ENCODE results near the gene FLOT2.
"Not testable (repeated sequence)": the region's sequence is repeated elsewhere in the genome, so short reads cannot be mapped to it uniquely, and the experiment has no call there.

The FLOT2 gene

DNA sequence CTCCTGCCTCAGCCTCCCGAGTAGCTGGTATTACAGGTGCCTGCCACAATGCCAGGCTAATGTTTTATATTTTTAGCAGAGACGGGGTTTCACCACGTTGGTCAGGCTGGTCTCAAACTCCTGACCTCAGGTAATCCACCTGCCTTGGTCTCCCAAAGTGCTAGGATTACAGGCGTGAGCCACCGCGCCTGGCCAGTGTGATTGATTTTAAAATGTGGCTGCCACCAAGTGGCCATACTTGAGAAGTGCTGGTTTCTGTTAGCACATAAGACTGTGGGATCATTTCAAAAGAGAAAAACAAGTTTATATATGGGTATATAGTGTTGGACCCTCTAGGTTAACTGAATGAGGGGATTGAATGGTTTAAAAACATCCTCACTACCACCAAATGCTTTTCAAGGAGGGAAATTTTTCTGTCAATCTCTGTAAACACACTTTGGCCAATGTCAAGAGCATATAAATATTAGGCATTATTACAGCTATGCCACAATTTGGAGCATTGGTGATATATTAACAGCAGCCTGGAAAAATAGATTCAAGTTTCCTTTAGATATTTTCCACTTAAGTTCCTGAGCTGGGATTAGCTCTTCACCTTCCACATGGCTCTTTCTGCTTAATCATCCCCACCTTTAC lies 18.9 kb upstream of the FLOT2 start:
- no peak for DNase-seq (ENCODE audit: low read depth in 1 of 2, low spot score in 1 of 2)

DNA sequence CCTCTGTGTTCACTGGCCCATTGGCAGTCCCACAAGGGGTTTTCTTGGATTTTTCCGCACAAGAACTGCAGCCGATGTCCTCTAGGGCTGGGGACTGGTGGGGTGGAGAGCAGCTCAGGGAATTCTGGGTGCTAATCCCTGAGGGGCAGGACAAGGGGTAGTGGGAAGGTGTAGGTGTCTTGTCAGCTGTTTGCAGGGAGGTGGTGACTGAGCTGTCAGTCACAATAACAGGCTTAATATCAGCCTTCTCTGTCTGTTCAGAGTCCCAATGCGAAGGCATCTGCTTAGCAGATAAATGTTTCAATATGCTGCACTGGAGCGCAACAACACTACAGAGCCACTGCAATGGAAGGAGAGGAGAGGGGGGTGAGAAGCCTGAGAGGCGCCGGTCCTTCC lies 15.4 kb upstream of the FLOT2 start:
- DNase-seq (ENCODE audit: low read depth in 1 of 2, low spot score in 1 of 2): no peak

DNA sequence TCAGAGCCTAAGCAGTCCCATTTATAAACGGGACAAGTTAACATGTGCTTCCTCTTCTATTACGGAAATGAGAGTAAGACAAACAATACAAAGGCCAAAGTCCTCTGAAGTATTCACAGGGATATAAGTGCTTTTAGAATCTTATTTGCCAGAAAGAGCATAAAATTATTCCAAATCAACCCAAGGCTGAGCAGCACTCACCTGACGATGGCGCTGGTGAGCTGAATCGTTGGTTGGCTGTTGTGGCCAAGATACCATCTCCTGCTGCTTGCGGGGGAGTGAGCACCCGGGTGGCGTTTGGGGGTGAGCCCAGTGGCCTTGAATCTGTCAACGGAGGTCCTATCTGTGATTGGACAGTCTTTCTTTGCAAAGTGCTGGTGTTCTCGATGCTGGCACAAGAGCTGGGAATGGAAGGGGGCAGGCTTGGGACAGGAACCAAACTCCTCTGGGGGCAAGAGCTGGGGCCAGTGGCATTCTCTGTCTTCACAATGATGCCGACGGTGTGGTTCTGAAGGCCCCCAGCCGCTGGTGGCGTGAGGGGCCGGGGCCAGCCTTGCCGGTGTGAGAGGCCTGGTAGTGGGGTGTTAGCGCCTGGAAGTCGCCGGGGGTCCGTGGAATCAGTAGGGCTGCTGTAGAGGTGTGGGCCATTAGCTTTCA lies 14.9 kb upstream of the FLOT2 start:
- DNase-seq (ENCODE audit: low read depth in 1 of 2, low spot score in 1 of 2): no peak

DNA sequence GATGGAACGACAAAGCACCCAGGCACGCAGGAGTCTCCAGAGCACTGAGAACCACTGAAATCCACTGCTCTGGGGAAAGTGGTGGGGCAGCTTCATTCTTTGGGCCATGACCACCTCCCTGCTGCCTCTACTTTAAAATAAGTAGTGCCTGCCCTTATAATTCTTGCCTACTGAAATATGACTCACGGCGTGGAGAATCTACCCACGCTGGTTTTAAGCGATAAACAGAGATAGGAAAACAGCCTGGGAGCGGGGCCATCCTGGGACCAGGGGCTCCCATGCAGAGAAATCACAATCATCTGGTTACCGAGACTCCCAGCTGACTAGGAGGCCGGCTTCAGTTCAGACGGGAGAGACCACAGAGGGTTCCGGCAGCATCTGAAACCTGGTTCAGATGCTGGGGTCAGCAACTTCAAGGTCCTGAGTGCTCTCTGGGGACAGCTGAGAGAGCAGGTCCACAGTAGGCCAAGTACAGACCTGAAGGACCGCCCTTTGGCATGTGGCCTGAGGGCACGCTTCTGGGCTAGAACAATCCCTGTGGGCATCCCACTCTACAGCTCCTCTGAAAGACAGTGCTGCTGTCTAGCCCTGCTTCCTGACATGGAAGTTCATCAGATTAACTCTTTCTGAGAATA lies 14.0 kb upstream of the FLOT2 start:
- DNase-seq (ENCODE audit: low read depth in 1 of 2, low spot score in 1 of 2): no peak

DNA sequence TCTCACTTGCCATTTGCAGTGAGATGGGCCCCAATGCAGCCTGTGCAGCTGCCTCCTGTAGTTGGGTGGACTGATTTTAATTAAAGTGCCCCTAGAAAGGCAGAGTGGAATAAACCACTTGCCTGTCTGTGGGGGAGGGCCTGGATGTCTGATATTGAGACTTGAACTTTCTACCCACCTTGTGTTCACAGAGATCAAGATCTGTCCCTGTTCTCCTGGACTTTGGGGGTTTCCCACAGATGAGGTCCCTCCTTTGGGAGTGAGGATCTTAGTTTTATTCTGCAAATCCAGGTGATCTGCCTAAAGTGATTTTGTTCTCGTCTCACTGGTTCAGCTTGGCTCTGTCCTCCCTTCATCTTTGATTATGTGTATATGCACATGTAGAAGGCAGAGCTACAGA lies 13.0 kb upstream of the FLOT2 start:
- DNase-seq (ENCODE audit: low read depth in 1 of 2, low spot score in 1 of 2): no peak

DNA sequence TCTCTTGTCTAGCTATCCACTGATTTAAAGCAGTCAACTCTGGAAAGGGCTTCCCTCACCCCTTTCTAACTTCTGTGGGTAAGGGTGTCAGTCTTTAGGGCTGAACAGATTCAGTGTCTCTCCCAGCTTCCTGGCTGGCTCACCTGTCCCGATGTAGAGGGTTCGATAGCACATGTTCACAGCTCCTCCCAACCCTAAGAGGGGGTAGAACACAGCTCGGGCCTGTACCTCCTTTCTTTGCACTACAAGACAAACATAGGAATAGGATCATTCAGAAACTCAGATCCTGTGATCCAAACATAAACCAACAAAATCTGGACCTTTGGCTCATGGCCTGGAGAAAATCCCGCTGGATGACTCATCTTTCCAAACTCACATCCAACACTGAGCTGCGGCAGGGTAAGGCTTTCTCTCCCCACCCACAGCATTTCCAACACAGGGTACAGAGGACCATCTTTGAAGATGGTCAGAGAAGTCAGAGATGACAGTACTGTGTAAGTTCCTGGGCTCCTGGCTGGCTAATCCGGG lies 11.2 kb upstream of the FLOT2 start:
- no peak for DNase-seq (ENCODE audit: low read depth in 1 of 2, low spot score in 1 of 2)

DNA sequence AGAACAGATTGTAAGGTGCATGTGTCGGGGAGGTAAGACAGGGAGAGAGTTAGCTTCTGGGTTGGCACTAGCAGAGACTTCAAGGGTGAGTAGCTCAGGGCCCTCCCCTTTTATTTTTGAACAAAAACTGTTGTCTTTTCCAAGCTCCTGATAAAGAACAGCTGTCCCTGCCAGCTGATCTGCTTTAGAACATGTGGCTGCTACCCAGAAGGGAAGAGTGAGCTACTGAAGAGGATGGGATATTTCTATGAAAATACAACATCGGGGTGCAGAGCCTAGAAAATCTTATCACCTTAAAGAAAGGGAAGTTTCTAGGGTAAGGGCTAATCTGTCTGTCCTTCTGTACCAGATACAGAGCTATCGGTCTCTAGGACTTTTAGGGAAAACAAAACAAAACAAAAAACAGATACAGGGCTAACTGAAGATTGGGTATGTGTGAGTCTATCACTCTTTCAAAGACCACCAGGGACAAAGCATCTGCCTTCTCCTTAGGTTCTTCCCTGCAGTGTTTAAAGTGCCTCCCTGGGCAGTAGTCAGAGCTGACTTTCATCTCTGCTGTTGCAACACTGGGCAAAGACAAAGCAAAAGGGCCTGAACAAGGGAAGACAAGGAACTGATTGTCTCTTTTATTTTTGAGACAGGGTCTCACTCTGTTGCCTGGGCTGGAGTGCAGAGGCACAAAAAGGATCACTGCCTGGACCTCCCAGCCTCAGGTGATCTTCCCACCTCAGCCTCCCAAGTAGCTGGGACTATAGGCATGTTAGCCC lies 10.4 kb upstream of the FLOT2 start:
- DNase-seq (ENCODE audit: low read depth in 1 of 2, low spot score in 1 of 2): no peak

DNA sequence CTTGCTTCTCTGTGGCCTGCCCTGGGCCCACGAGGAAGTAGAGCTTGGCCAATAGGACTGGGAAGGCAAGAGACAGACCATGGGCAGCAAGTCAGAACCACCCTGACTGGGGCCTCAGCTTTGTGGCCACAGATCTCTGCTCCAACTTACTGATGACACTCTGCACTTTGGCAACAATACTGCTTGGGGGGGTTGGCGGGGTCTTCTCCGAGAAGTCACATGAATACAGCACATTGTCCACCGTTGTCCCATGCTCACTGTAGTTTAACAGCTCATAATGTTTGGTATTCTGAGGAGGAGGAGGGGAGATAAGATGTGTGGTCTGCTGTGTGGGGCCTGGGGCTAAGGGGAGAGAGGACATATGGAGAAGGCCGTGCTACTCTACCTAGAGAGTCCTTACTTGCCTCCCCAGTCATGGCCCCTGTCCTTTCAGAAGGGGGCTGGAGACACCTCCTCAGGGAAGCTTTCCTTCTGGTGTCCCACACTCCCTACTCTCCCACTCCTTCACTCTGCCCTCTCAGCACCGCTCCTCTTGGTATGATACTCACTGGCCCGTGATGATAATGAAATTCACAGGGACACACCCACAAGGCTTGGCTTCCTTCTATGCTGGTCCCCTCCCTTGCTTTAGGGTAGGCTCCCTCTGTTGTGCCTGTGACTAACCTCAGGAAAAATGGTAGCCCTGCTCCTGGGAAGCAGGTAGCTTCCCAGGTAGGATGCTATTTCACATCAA lies 9.3 kb upstream of the FLOT2 start:
- no peak for DNase-seq (ENCODE audit: low read depth in 1 of 2, low spot score in 1 of 2)

DNA sequence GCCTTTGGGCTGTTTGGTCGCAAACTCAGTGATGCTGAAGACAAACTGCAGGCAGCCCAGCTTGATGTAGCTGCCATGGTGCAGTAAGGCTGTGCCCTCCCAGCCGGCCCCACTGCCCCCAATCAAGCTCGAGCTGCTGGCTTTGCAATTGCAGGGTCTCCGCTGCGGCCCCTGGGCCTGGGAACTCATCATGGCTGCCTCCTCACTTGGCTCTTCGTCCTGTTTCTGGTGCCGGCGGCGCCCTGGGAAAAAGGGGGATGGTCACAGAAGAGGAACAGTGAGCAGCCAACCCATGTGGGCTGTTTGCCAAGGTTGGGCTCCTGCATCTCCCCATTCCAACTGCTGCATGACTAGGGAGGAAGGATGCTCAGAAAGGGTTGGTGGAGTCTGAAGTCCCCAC lies 8.7 kb upstream of the FLOT2 start:
- no peak for DNase-seq (ENCODE audit: low read depth in 1 of 2, low spot score in 1 of 2)

DNA sequence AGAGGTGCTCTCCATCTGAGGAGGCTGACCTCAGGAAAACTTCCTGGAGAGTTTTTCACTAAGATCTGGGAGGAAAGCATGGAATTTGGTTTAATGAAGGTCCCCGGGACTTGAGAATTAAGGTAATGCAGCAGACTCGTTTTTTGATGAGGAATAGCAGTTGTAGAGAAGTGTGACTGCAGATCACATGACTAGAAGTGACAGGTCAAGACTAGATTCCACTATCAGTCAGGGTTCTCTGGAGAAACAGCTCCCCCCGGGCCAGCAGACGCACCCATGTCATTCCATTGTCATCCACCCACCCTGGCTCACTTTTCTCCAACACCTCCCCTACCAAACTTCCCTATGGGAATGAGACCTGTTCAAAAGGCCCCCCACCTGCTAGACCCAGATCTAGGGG lies 7.3 kb upstream of the FLOT2 start:
- DNase-seq (ENCODE audit: low read depth in 1 of 2, low spot score in 1 of 2): no peak

DNA sequence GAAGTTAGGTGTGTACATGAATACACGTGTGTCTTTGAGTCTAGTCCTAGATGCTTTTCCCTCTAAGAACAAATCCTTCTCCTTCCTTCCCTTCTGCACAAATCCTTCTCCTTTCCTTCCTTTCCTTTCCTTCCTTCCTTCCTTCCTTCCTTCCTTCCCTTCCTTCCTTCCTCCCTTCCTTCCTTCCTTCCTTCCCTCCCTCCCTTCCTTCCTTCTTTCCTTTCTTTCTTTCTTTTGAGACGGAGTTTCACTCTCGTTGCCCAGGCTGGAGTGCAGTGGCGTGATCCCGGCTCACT lies 6.0 kb upstream of the FLOT2 start:
- DNase-seq (ENCODE audit: low read depth in 1 of 2, low spot score in 1 of 2): not testable (repeated sequence)

DNA sequence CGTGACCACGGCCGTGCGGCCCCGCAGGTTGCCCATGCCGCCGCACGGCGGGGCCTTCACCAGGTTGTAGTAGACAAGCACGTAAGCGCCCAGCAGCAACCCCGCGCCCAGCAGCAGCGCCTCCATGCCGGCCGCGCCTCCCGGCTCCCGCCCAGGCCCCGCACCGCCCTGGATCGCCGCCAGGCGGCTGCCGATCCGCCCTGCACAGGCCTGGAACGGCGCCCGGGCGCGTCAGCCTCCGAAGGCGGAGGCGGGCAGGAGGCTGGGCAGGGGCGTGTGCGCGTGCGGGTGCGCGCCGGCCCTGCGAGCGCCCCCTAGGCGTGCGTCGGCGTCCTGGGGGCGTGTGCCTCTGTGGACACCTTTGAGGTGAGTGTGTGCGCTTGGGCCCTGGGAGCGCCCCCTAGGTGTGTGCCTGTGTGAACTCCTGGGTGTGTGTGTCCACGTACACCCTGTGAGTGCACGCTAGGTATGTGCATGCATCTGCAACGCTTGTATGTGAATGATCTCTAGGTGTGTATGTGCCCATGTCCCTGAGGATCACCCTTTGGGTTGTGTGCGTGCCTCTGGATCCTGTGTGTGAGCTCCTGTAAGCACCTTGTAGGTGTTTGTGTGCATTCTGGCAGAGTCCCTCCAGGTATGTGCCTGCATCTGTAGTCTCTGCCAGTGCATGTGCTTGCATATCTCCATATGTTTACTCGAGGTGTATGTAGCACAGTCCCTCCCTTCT lies 5.4 kb upstream of the FLOT2 start, which contains the start of gene DHRS13:
Gene DHRS13, minus strand, starts transcription at position 261 of the 727 bp plus-strand sequence. Its CDS starts 135 bp downstream, at position 126.
- peak; percentile 82 to 87 for DNase-seq (ENCODE audit: low read depth in 1 of 2, low spot score in 1 of 2)

DNA sequence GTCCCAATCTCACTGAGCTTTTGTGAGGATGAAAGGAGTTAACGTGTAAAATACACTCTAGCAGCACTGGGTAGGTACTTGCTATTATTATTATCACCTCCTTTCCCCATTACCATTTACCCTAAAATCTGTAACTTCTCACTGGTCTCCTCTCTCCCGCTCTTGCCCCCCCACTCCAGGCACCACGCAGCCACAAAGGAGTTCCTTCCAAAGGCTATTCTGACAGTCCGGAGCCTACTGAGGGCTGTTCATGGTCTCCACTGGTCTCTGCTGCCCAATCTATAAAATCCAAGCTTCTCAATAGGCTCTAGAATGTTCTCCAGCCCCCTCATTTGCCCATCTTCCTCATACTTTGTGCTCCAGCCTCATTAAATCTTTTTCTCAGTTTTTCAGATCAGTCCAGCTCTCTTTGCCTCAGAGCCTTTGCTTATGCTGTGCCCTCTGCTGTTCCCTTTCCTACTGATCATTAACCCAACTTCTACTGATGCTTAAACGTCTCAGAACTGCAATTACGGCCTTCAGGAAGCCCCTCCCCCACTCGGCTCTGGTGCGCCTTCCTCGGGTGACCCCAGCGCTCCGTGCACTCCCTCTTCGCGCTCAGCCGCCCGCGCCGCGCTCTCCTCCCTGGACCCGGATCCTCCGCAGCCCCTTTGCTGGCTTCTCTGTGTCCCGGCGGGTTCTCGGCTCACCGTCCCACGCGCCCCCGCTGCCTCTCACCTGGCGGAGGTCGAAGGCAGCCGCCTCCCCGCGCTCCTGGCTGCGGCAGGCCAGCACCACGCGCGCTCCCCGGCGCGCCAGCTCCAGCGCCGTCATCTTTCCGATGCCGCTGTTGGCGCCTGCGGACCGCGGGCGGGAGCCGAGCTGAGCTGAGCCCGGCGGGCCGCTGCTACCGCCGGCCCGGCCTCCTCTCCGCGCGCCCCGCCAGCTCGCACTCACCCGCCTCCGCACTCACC lies 4.6 kb upstream of the FLOT2 start:
- peak; percentile 33 to 40 for DNase-seq (ENCODE audit: low read depth in 1 of 2, low spot score in 1 of 2)

DNA sequence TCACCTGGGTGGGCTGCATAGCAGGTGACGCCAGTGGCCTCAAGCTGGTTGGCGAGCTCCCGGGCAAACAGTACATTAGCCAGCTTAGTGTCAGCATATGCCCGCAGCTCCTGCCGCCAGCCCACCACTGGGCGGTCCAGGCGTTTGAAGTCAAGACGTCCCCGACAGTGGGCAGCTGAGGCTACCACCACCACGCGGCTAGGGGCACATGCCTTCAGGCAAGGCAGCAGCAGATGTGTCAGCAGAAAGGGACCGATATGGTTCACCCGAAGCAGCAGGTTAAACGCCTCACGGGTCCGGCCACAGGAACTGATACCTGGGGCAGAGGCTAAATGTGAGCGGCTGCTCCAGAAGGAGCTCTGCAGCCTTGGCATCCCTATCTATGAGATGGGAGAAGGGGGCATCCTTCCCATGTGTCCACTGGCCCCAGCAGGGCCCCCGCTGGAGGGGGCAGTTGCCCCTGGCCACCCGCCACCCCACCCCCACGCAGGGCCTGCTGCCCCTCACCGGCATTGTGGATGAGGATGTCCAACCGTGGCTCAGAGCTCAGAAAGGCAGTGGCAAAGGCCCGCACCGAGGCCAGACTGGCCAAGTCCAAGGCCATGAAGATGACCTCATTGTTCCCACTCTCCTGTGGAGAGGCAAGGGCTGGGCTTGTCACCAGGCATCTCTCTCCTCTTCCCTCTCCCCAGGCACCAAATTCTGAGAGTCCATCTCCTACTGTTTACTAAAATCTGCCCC lies 3.6 kb upstream of the FLOT2 start:
- DNase-seq (ENCODE audit: low read depth in 1 of 2, low spot score in 1 of 2): no peak

DNA sequence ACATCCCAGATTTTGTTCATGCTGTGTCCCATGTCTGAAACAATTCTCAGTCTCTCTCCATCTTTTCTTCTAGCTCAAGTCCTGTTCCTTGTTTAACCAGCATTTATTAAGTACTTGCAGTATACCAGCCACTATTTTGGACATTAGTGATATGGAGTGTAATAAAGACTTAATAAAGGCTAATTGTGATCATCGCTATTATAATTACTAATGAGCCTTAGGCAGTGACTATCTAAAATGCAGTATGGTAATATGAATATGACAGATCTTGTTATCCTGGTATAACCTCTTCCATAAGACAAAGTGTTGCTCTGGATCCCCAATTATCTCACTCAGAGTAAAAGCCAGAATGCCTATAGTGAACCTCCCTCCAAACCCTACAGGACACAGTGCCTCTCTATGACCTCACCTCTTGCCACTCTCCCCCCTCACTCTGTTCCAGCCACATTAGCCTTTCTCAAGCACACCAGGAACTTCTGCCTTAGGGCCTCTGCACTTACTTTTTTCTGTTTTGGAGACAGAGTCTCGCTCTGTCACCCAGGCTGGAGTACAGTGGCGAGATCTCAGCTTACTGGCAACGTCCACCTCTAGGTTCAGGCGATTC lies 1.8 kb upstream of the FLOT2 start:
- DNase-seq (ENCODE audit: low read depth in 1 of 2, low spot score in 1 of 2): no peak

DNA sequence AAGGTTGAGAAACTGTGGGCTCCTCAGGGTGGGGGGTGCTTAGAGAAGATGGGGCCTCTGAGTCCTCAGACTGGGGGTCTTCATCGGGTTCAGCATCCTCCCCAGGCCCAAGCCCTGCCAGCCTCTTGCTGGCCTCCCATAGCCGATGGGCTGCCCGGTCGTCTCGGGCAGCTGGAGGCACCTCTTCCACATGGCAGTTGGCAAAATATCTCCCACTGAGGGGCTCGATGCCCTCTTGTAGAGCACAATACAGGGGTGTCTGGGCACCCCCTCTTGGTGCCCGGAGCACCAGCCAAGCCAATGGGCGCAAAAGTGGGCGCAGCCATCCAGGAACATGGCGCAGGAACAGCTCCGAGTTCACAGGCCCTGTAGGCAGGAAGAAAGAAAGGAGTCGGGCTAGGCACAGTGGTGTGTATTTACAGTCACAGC lies 1.0 kb upstream of the FLOT2 start:
- no peak for DNase-seq (ENCODE audit: low read depth in 1 of 2, low spot score in 1 of 2)

DNA sequence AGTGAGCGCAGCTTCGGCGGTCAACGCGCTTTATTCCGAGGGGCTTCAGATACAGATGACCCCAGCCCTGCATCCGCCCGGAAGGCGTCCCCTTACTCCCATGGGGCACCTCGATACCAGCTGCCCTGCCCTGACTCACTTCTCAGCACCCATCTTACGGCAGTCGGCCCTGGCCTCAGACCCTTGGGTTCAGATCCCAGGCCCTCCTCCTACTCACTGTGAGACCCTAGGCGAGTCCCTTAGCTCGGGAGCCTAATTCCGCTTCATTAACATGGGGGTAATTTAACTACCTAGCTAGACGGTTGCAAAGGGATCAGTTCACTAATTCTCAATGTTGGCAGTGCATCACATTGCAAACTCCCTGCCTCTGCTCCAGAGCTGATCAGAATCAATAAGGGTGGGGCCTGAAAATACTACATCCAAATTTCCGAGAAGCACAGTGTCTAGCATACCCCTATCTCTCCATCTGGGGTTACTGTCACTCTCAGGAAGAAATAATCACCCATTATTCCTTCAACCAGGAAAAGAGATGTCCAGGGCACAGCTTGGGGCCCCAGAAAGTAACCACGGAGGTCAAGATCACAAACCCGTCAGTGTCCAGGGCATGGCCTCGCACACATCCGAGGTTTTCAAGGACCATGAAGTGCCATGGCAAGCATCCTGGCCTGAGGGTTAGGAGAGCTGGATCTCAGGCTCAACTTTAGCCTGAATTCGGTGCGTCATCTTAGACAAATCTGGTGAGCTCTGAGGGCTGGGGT lies 415 bp upstream of the FLOT2 start:
- peak in 1 of 2 donors; percentile 27 for DNase-seq (ENCODE audit: low read depth in 1 of 2, low spot score in 1 of 2)
